PC-3 (cell line): ENCODE results near the gene LRIT1. TPM values are rescaled to one million over a fixed set of nuclear protein-coding genes. Genes with fewer than 3 reads are reported as not detected.

Experiments
- ATAC-seq: fragments of 200-7000 bp; cut with Tn5 transposase; 2 replicates; pipeline ENCODE4 v1.9.1; 2020; ENCODE audit warnings: mild to moderate bottlenecking, moderate library complexity
- BruUV-seq: library from RNA; stranded (reverse); fragments of 400-500 nt; replicated peaks from 2 replicates; lab custom pipeline; 2021; lab: Mats Ljungman, UMichigan
- CTCF ChIA-PET: fragments of 300-600 bp; sonication (Branson Sonifier 250); formaldehyde crosslinking; loops from one replicate; lab custom pipeline; 2022; ENCODE audit warnings: antibody characterized with exemption; lab: Charles Lee
- POLR2A ChIA-PET: fragments of 300-600 bp; sonication (Branson Sonifier 250); formaldehyde crosslinking; loops from one replicate; lab custom pipeline; 2022; ENCODE audit warnings: antibody characterized with exemption; ENCODE audit not compliant: unreplicated experiment; lab: Charles Lee
- DNase-seq: peaks from one replicate; pipeline ENCODE4 v3.0.0-alpha.2; 2015
- H2AFZ ChIP-seq: fragments of 300-600 bp; sonication (generic); 2 replicates; pipeline ENCODE4 v1.6.0; 2016; ENCODE audit warnings: antibody characterized with exemption, low read length
- H3F3A ChIP-seq: fragments of 300-600 bp; sonication (generic); one replicate; pipeline ENCODE4 v1.6.0; 2017; ENCODE audit warnings: antibody characterized with exemption, low read length, control low read depth, mild to moderate bottlenecking; ENCODE audit not compliant: unreplicated experiment
- H3K27ac ChIP-seq: fragments of 300-600 bp; sonication (generic); 2 replicates; pipeline ENCODE4 v1.5.1; 2016; ENCODE audit warnings: mild to moderate bottlenecking, low read length
- H3K27me3 ChIP-seq: fragments of 300-600 bp; sonication (generic); 2 replicates; pipeline ENCODE4 v1.6.1; 2016; ENCODE audit warnings: low read length, mixed read lengths
- H3K36me3 ChIP-seq: fragments of 300-600 bp; sonication (generic); 2 replicates; pipeline ENCODE4 v1.6.1; 2016; ENCODE audit warnings: low read depth, mixed run types, low read length, mixed read lengths
- H3K4me1 ChIP-seq: fragments of 300-600 bp; sonication (generic); 2 replicates; pipeline ENCODE4 v1.5.1; 2016; ENCODE audit warnings: low read length; ENCODE audit not compliant: insufficient read depth
- H3K4me2 ChIP-seq: fragments of 300-600 bp; sonication (generic); 2 replicates; pipeline ENCODE4 v1.6.0; 2016; ENCODE audit warnings: low read length
- H3K4me3 ChIP-seq: fragments of 300-600 bp; sonication (generic); 2 replicates; pipeline ENCODE4 v1.5.1; 2016; ENCODE audit warnings: mild to moderate bottlenecking, low read length, mixed read lengths
- H3K79me2 ChIP-seq: fragments of 300-600 bp; sonication (generic); 2 replicates; pipeline ENCODE4 v1.6.1; 2017; ENCODE audit warnings: low read length, mixed read lengths
- H3K9ac ChIP-seq: fragments of 300-600 bp; sonication (generic); 2 replicates; pipeline ENCODE4 v1.6.0; 2016; ENCODE audit warnings: mild to moderate bottlenecking, low read length
- H3K9me2 ChIP-seq: fragments of 300-600 bp; sonication (generic); replicated peaks from 2 replicates; pipeline ENCODE4 v1.6.1; 2016; ENCODE audit warnings: mixed run types, low read length, mixed read lengths
- H3K9me3 ChIP-seq: fragments of 300-600 bp; sonication (generic); 2 replicates; pipeline ENCODE4 v1.6.1; 2016; ENCODE audit warnings: low read length, mixed read lengths
- H4K20me1 ChIP-seq: fragments of 300-600 bp; sonication (generic); 2 replicates; pipeline ENCODE4 v1.6.1; 2016; ENCODE audit warnings: low read length, mixed read lengths
- CTCF ChIP-seq: fragments of 300-600 bp; sonication (generic); conservative IDR thresholded peaks from 2 replicates; pipeline ENCODE4 v1.5.1; 2017; ENCODE audit warnings: antibody characterized with exemption, low read depth, mild to moderate bottlenecking, low read length
- EZH2 ChIP-seq: fragments of 300-600 bp; sonication (generic); IDR thresholded peaks from one replicate; pipeline ENCODE4 v1.6.1; 2017; ENCODE audit warnings: antibody characterized with exemption, mild to moderate bottlenecking, low read length; ENCODE audit not compliant: unreplicated experiment
- EZH2phosphoT487 ChIP-seq: fragments of 300-600 bp; sonication (generic); IDR thresholded peaks from 2 replicates; pipeline ENCODE4 v1.6.1; 2018; ENCODE audit warnings: mild to moderate bottlenecking, antibody characterized with exemption, low read length, borderline replicate concordance
- intact Hi-C: fragments of 100-400 bp; cut with micrococcal nuclease; formaldehyde crosslinking; loops from 2 replicates; pipeline ENCODE4 v1.9.0; 2023
- total RNA-seq: library from RNA; depleted of rRNA; stranded (reverse); fragments of >200 nt; gene quantifications from 2 replicates; pipeline ENCODE4 v1.2.3, GENCODE V29; 2014

LRIT1 gene
- total RNA-seq, 1 experiment from 2014 or later, result not detected

GRCh38 chr10:84258034-84258695 is 16.8 kb upstream of the LRIT1 start:
- Histone ChIP-seq H3K4me3 (no peak overlapping the region), H3K4me2 (no peak overlapping the region), H3K36me3 (no peaks in the 10 kb centered on the region), H4K20me1 (no peaks in the 10 kb centered on the region), H3K27me3 (0 out of 2 replicates have a peak, but pooled peaks cover 6% of the 10 kb centered on the region), H3K79me2 (no peaks in the 10 kb centered on the region), H3F3A (no peaks in the 10 kb centered on the region), H3K9me3 (no peaks in the 10 kb centered on the region), H3K9me2 (no peaks in the 10 kb centered on the region), H3K27ac (no peak overlapping the region), H3K4me1 (no peaks in the 10 kb centered on the region), H3K9ac (no peak overlapping the region), H2AFZ (no peak overlapping the region)
- DNase-seq, result no peak
- intact Hi-C loops, result no loop called here
- TF ChIP-seq CTCF, result no peak
- no peak for TF ChIP-seq EZH2phosphoT487
- TF ChIP-seq EZH2, result no peak
- POLR2A ChIA-PET, result no interaction called here
- no peak for ATAC-seq
- BruUV-seq, result no TSS peak
- CTCF ChIA-PET, result no interaction called here

GRCh38 chr10:84257343-84258020 is 16.1 kb upstream of the LRIT1 start:
- no peak overlapping the region for H3K4me3 ChIP-seq
- no peak overlapping the region for H2AFZ ChIP-seq

More at GRCh38 chr10:84257343-84258020, 16.1 kb upstream of the LRIT1 start:
- ATAC-seq (no peak), DNase-seq (no peak)
- Histone ChIP-seq H3K36me3 (no peaks in the 10 kb centered on the region), H3K9ac (no peak overlapping the region), H3F3A (no peaks in the 10 kb centered on the region), H4K20me1 (no peaks in the 10 kb centered on the region), H3K4me2 (no peak overlapping the region), H3K9me2 (no peaks in the 10 kb centered on the region), H3K79me2 (no peaks in the 10 kb centered on the region), H3K9me3 (no peaks in the 10 kb centered on the region), H3K27ac (no peak overlapping the region), H3K4me1 (no peaks in the 10 kb centered on the region), H3K27me3 (0 out of 2 replicates have a peak, but pooled peaks cover 2% of the 10 kb centered on the region)
- intact Hi-C loops, result no loop called here
- CTCF ChIA-PET, result no interaction called here
- TF ChIP-seq CTCF (no peak), EZH2 (no peak), EZH2phosphoT487 (no peak)
- no TSS peak for BruUV-seq
- POLR2A ChIA-PET, result no interaction called here
